ENCODE data around the gene LCT. TPM values are rescaled to one million over a fixed set of nuclear protein-coding genes. Genes with fewer than 3 reads are reported as not detected.
A peak's percentile ranks its signal among the peaks of the same experiment; 100 is the strongest.

The LCT gene
- polyA plus RNA-seq, 2 of the 4 experiments (the other 2 are of a cell fraction): 0.04 TPM

- POLR2A ChIA-PET: no interaction called here
- CTCF ChIA-PET: interaction anchor here (1.4 kb wide), 1 partner anchor 13 kb away, joined by 3 read pairs; no protein-coding TSS in a partner anchor
- TF ChIP-seq MAFK (IDR thresholded peaks at IDR 0.05; ENCODE audit: partially characterized antibody): peak; percentile 51
- TF ChIP-seq KDM5A (IDR thresholded peaks at IDR 0.05): no peak
- WGBS (ENCODE audit: missing lambda C conversion rate): 83% methylated on average over 12 of the region's 12 CpGs
- Histone ChIP-seq H3K4me2 (no peak overlapping the region), H3K4me3 (no peak overlapping the region), H3K9me3 (no peaks in the 10 kb centered on the region), H3K4me1 (peaks cover 2% of the 10 kb centered on the region; the same call in 1 of the 3 replicates), H3K27ac (no peak overlapping the region)
- ATAC-seq (peak in 1 of 2 experiments; percentile 21; a peak in 1 of 6 replicates), FAIRE-seq (no peak), DNase-seq (ENCODE audit: low read depth in 1 of 2, low spot score in 1 of 2) (no peak)
Observed at GRCh38 chr2:135844301-135844895, 7.4 kb upstream of the LCT start.

GRCh38 chr2:135843671-135844070 is 6.7 kb upstream of the LCT start:
- no peak for DNase-seq (ENCODE audit: low read depth in 1 of 2, low spot score in 1 of 2)
- no peak for FAIRE-seq
- TF ChIP-seq, protein P1, sequence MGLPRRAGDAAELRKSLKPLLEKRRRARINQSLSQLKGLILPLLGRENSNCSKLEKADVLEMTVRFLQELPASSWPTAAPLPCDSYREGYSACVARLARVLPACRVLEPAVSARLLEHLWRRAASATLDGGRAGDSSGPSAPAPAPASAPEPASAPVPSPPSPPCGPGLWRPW (IDR thresholded peaks at IDR 0.05): no peak
- TF ChIP-seq MAFK (IDR thresholded peaks at IDR 0.05; ENCODE audit: partially characterized antibody): no peak
- H3K9me3 ChIP-seq: no peaks in the 10 kb centered on the region
- no peak overlapping the region for H3K4me2 ChIP-seq
- H3K27ac ChIP-seq: no peak overlapping the region
- no peak overlapping the region for H3K4me3 ChIP-seq
- POLR2A ChIA-PET: no interaction called here
- WGBS (ENCODE audit: missing lambda C conversion rate): 79% methylated on average over 3 of the region's 3 CpGs
- H3K4me1 ChIP-seq: peaks cover 2% of the 10 kb centered on the region; the same call in 1 of the 3 replicates
- ATAC-seq: no peak
- CTCF ChIA-PET: interaction anchor here (0.6 to 1.4 kb wide), 3 partner anchors 14 to 312 kb away, joined by 3 to 4 read pairs (median 3); no protein-coding TSS in a partner anchor

DNA sequence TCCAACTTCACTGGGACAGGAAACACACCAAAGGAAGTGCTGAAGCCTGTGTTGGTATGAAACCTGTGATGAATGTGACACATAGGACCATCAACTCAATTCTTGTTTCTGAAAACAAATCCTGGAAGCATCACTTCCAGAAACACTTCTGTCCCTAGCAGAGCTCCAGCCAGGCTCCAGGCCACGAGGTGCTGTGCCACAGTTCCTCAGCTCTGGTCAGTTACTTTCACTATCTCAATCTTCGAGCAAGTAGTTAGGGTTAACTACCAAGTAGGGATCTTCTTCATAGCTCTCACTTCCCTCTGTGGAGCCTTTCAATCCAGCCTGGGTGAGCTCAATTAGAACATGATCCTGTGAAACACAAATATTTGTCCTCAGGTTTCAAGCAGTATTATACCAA is 3.6 kb upstream of the LCT start:
- Histone ChIP-seq H3K4me2 (no peak overlapping the region), H3K9me3 (no peaks in the 10 kb centered on the region), H3K27ac (no peak overlapping the region), H3K4me1 (peaks cover 2% of the 10 kb centered on the region; the same call in 1 of the 3 replicates), H3K4me3 (no peak overlapping the region)
- ATAC-seq (no peak), DNase-seq (ENCODE audit: low read depth in 1 of 2, low spot score in 1 of 2) (no peak), FAIRE-seq (no peak)
- 68% methylated on average over 2 of the region's 2 CpGs for WGBS (ENCODE audit: missing lambda C conversion rate)
- ChIA-PET CTCF (interaction anchor here (0.6 to 2.6 kb wide), 3 partner anchors 43 to 1328 kb away, joined by 3 to 12 read pairs (median 4); no protein-coding TSS in a partner anchor), POLR2A (no interaction called here)
- TF ChIP-seq HDAC2 (IDR thresholded peaks at IDR 0.05) (no peak), CBX2 (IDR thresholded peaks at IDR 0.05; ENCODE audit: borderline replicate concordance, low read depth) (no peak)

DNA sequence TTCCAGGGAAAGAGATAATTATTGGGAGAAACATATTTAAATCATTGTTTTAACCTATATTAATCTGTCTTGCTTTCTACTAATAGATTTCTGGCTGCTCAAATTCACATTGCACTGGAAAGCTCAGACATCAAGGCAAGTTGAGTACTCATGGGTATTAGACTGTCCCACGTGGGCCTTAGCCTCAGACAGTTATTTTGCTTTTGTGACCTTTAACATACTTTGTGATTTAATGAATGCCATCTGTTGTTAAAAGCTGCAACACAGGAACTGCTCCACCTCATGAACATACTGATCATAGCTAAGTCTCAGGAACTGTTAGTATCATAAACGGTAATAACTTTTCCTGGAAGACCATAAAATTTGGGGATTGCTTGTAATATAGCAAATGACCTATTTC is 2.7 kb upstream of the LCT start:
- Histone ChIP-seq H3K4me3 (no peak overlapping the region), H3K27ac (no peak overlapping the region), H3K4me2 (no peak overlapping the region), H3K9me3 (no peaks in the 10 kb centered on the region), H3K4me1 (peaks cover 2% of the 10 kb centered on the region; the same call in 1 of the 3 replicates)
- FAIRE-seq: no peak
- POLR2A ChIA-PET: no interaction called here
- 89% methylated on average over 2 of the region's 2 CpGs for WGBS (ENCODE audit: missing lambda C conversion rate)
- CTCF ChIA-PET: interaction anchor here (2.6 kb wide), 1 partner anchor 42 kb away, joined by 12 read pairs; no protein-coding TSS in a partner anchor
- no peak for ATAC-seq
- TF ChIP-seq, protein P2, sequence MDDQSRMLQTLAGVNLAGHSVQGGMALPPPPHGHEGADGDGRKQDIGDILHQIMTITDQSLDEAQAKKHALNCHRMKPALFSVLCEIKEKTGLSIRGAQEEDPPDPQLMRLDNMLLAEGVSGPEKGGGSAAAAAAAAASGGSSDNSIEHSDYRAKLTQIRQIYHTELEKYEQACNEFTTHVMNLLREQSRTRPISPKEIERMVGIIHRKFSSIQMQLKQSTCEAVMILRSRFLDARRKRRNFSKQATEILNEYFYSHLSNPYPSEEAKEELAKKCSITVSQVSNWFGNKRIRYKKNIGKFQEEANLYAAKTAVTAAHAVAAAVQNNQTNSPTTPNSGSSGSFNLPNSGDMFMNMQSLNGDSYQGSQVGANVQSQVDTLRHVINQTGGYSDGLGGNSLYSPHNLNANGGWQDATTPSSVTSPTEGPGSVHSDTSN (IDR thresholded peaks at IDR 0.05): no peak
- TF ChIP-seq FOSB (CRISPR knock-in tag; IDR thresholded peaks at IDR 0.05) (no peak), FOSL2 (IDR thresholded peaks at IDR 0.05) (no peak), FOSL2 (CRISPR knock-in tag; IDR thresholded peaks at IDR 0.05) (no peak), CBX8 (IDR thresholded peaks at IDR 0.05) (no peak)
- DNase-seq (ENCODE audit: low read depth in 1 of 2, low spot score in 1 of 2): no peak

GRCh38 chr2:135838502-135838901 is 1.5 kb upstream of the LCT start:
- DNase-seq (ENCODE audit: low read depth in 1 of 2, low spot score in 1 of 2): no peak
- Histone ChIP-seq H3K27ac (no peak overlapping the region), H3K4me1 (no peaks in the 10 kb centered on the region), H3K4me3 (no peak overlapping the region), H3K4me2 (no peak overlapping the region), H3K9me3 (no peaks in the 10 kb centered on the region)
- ChIA-PET POLR2A (no interaction called here), CTCF (no interaction called here)
- no peak for FAIRE-seq
- no peak for TF ChIP-seq HOXB5 (CRISPR knock-in tag; IDR thresholded peaks at IDR 0.05)
- no peak for TF ChIP-seq HEYL (CRISPR knock-in tag; IDR thresholded peaks at IDR 0.05)
- TF ChIP-seq, protein P3, sequence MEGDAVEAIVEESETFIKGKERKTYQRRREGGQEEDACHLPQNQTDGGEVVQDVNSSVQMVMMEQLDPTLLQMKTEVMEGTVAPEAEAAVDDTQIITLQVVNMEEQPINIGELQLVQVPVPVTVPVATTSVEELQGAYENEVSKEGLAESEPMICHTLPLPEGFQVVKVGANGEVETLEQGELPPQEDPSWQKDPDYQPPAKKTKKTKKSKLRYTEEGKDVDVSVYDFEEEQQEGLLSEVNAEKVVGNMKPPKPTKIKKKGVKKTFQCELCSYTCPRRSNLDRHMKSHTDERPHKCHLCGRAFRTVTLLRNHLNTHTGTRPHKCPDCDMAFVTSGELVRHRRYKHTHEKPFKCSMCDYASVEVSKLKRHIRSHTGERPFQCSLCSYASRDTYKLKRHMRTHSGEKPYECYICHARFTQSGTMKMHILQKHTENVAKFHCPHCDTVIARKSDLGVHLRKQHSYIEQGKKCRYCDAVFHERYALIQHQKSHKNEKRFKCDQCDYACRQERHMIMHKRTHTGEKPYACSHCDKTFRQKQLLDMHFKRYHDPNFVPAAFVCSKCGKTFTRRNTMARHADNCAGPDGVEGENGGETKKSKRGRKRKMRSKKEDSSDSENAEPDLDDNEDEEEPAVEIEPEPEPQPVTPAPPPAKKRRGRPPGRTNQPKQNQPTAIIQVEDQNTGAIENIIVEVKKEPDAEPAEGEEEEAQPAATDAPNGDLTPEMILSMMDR (IDR thresholded peaks at IDR 0.05): no peak
- TF ChIP-seq, protein P4, sequence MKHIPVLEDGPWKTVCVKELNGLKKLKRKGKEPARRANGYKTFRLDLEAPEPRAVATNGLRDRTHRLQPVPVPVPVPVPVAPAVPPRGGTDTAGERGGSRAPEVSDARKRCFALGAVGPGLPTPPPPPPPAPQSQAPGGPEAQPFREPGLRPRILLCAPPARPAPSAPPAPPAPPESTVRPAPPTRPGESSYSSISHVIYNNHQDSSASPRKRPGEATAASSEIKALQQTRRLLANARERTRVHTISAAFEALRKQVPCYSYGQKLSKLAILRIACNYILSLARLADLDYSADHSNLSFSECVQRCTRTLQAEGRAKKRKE (CRISPR knock-in tag; IDR thresholded peaks at IDR 0.05; ENCODE audit: low read depth): no peak
- TF ChIP-seq, protein P5, sequence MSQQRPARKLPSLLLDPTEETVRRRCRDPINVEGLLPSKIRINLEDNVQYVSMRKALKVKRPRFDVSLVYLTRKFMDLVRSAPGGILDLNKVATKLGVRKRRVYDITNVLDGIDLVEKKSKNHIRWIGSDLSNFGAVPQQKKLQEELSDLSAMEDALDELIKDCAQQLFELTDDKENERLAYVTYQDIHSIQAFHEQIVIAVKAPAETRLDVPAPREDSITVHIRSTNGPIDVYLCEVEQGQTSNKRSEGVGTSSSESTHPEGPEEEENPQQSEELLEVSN (IDR thresholded peaks at IDR 0.05; ENCODE audit: borderline replicate concordance, low read depth): no peak
- TF ChIP-seq BCL3 (IDR thresholded peaks at IDR 0.05): no peak
- TF ChIP-seq KDM1A (IDR thresholded peaks at IDR 0.05; ENCODE audit: low read depth): no peak
- no peak for TF ChIP-seq CBX8 (IDR thresholded peaks at IDR 0.05)
- no peak for TF ChIP-seq RARB (CRISPR knock-in tag; IDR thresholded peaks at IDR 0.05)
- TF ChIP-seq MYC (IDR thresholded peaks at IDR 0.05; ENCODE audit: borderline replicate concordance, low read length): no peak
- no peak for TF ChIP-seq SMC3 (IDR thresholded peaks at IDR 0.05)
- WGBS (ENCODE audit: missing lambda C conversion rate): 93% methylated on average over 3 of the region's 3 CpGs
- ATAC-seq: peak in 1 of 2 experiments; percentile 38; a peak in 1 of 6 replicates
